Stimulated activated CD4-positive, alpha-beta T cell treated with anti-CD3 and anti-CD28 coated beads, Interleukin-4, amount 100 ng/mL, for 48 hours (primary cell): ENCODE results near the gene APOL1.

Experiments
- DNase-seq, 2 donors: peaks; one replicate each; pipeline ENCODE4 v3.0.0-alpha.2; 2020; ENCODE audit warnings: low read depth in 2 of 2

The APOL1 gene

DNA sequence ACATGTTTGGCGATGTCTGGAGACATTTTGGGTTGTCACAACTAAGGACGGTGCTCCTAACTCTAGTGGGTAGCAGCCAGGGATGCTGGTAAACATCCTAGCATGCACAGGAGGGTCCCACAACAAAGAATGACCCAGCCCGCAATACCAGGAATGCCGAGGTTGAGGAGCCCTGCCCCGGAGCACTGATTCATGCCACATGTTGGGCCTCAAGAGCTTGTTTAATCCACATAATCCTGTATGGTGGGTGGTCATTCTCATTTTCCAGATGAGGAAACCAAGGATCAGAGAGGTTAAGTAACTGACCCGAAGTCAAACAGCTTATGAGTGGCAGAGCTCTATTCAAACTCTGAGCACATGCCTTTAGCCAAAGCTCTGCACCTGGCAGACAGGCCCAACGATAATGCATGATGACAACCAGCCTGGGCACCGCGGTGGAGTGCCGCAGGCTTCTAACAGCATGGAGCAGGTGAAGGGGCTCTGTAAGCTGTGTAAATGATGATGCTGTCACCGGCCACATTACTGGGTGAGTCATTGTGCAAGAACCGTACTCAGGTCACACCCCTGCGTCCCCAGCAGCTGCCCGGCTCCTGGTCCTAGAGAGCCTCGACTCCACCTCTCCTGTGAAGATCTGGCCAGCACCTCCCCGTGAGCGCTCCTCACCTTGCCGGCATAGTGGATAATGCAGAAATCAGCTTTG lies 58.6 kb downstream of the APOL1 start:
- no peak for DNase-seq

DNA sequence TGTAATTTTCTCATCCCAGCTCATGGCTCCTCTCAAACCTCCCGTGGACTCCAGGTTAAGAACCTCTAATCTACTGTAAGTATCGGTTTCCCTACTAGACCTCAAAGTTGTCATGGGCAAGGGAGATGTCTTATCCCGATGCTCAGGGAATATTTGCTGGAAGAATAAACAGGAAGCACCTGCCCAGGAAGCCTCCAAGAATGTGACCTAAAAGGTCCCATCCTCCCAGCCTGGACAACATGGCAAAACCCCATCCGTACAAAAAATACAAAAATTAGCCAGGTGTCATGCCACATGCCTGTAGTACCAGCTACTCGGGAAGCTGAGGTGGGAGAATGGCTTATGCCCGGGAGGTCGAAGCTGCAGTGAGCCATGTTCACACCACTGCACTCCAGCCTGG lies 62.4 kb downstream of the APOL1 start:
- DNase-seq: no peak

DNA sequence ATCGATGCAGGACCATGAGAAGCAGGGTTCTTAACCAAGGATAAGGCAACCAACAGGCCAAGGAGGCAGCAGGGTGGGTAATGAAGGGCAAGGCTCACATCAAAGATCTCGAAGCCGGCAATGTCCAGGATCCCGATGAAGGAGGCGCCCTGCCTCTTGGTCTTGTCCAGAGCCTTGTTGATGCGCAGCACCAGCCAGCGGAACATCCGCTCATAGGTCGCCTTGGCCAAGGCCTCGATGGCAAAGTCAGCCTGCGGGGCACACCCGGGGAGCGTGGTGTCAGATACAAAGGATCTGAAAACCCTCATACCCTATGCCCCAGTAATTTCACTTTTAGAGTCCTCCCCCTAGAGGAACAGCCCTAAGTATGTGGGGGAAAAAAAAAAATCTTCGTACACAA lies 63.5 kb downstream of the APOL1 start:
- DNase-seq: no peak
